Panc1 (cell line): ENCODE data around the gene MYOT. TPM values are rescaled to one million over a fixed set of nuclear protein-coding genes. Genes with fewer than 3 reads are reported as not detected.

Source experiments
- ATAC-seq: fragments of 200-7000 bp; cut with Tn5 transposase; 2 replicates; pipeline ENCODE4 v1.9.1; 2020; ENCODE audit warnings: mild to moderate bottlenecking, moderate library complexity
- BruUV-seq: library from RNA; stranded (reverse); fragments of 400-500 nt; replicated peaks from 2 replicates; lab custom pipeline; 2021; lab: Mats Ljungman, UMichigan
- CTCF ChIA-PET: fragments of 300-600 bp; sonication (Branson Sonifier 250); formaldehyde crosslinking; loops from one replicate; lab custom pipeline; 2022; ENCODE audit warnings: antibody characterized with exemption; lab: Charles Lee
- POLR2A ChIA-PET: fragments of 300-600 bp; sonication (Branson Sonifier 250); formaldehyde crosslinking; loops from one replicate; lab custom pipeline; 2022; ENCODE audit warnings: antibody characterized with exemption; lab: Charles Lee
- DNase-seq: peaks from one replicate; pipeline ENCODE4 v3.0.0-alpha.2; 2010; ENCODE audit warnings: low read depth, low spot score
- H3K27ac ChIP-seq: 2 replicates; pipeline ENCODE4 v1.5.1; 2011; ENCODE audit warnings: mild to moderate bottlenecking, low read length, inconsistent platforms
- H3K27me3 ChIP-seq: fragments of 200-500 bp; sonication (Bioruptor generic); 2 replicates; pipeline ENCODE4 v1.6.0; 2014; ENCODE audit warnings: low read length, inconsistent platforms; ENCODE audit not compliant: control insufficient read depth, insufficient read depth
- H3K36me3 ChIP-seq: fragments of 200-500 bp; sonication (Bioruptor generic); 2 replicates; pipeline ENCODE4 v1.5.1; 2014; ENCODE audit warnings: inconsistent platforms, mild to moderate bottlenecking, low read length, moderate library complexity; ENCODE audit not compliant: control insufficient read depth, insufficient read depth
- H3K4me1 ChIP-seq: 2 replicates; pipeline ENCODE4 v1.5.1; 2011; ENCODE audit warnings: inconsistent platforms, mild to moderate bottlenecking, low read length, moderate library complexity; ENCODE audit not compliant: control insufficient read depth, insufficient read depth
- H3K4me3 ChIP-seq, 2 experiments: 2 replicates each; pipeline ENCODE4 v1.5.1; 2011 to 2012; ENCODE audit warnings: low read depth in 2 of 2, low read length in 2 of 2, mild to moderate bottlenecking in 2 of 2, inconsistent platforms in 1 of 2, moderate library complexity in 1 of 2
- H3K9me3 ChIP-seq: fragments of 200-500 bp; sonication (Bioruptor generic); 2 replicates; pipeline ENCODE4 v1.5.1; 2014; ENCODE audit warnings: low read depth, mild to moderate bottlenecking, inconsistent platforms, low read length, moderate library complexity; ENCODE audit not compliant: control insufficient read depth, insufficient read depth
- CTCF ChIP-seq: fragments of 450-650 bp; IDR thresholded peaks from 2 replicates; pipeline ENCODE4 v1.5.1; 2017; ENCODE audit warnings: mild to moderate bottlenecking
- POLR2AphosphoS5 ChIP-seq: IDR thresholded peaks from 2 replicates; pipeline ENCODE4 v1.6.1; 2012; ENCODE audit warnings: mild to moderate bottlenecking, low read depth, low read length, moderate library complexity
- REST ChIP-seq, 2 experiments: IDR thresholded peaks; 2 replicates each; pipeline ENCODE4 v1.6.1; 2011 to 2012; ENCODE audit warnings: low read depth in 2 of 2, control low read depth in 1 of 2, low read length in 1 of 2, mild to moderate bottlenecking in 1 of 2, moderate library complexity in 1 of 2; ENCODE audit not compliant: insufficient read depth in 1 of 2
- SIN3A ChIP-seq: IDR thresholded peaks from 2 replicates; pipeline ENCODE4 v1.6.1; 2012; ENCODE audit warnings: low read depth, mild to moderate bottlenecking, low read length, moderate library complexity, borderline replicate concordance; ENCODE audit not compliant: insufficient read depth
- TCF7L2 ChIP-seq: IDR thresholded peaks from 2 replicates; pipeline ENCODE4 v1.6.1; 2011; ENCODE audit warnings: mild to moderate bottlenecking, low read depth, low read length, inconsistent platforms
- in situ Hi-C: cut with HindIII; loops from 2 replicates; pipeline ENCODE4 v1.10.0; 2016; ENCODE audit warnings: low sequenced_read_pairs, low pct_unique_long_range_greater_than_20kb
- intact Hi-C: fragments of 100-400 bp; cut with micrococcal nuclease; formaldehyde crosslinking; loops from one replicate; pipeline ENCODE4 v1.10.0; 2022; ENCODE audit not compliant: unreplicated experiment
- total RNA-seq: library from RNA; stranded (reverse); gene quantifications from one replicate; pipeline ENCODE4 v1.2.1, GENCODE V29; 2021; ENCODE audit not compliant: unreplicated experiment

Gene MYOT
- total RNA-seq, 1 experiment from 2014 or later: not detected

DNA sequence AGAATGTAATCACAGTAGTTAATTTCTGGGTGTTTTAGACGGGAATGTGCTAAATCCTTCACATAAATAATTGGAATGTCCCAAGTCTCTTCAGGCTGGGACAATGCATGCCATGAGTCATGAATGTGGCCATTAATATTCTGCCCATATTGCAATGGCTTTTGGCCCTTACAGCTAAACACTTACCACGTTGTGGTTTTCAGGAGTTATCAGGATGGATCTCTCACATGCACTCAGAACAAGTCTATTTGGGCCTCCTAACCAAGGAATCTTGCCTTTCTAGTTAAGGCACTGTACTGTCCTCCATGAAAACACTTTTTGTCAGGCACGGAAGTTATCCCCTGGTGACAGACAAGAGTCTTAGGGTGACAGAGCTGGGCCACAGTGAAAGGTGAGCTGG lies 54.3 kb downstream of the MYOT start:
- no peak for DNase-seq
- intact Hi-C loops (no loop called here), in situ Hi-C loops (no loop called here)
- CTCF ChIA-PET: no interaction called here
- H3K27me3 ChIP-seq: no peaks in the 10 kb centered on the region
- BruUV-seq: no TSS peak
- POLR2A ChIA-PET: no interaction called here
- no peaks in the 10 kb centered on the region for H3K4me1 ChIP-seq
- no peak overlapping the region for H3K27ac ChIP-seq
- TF ChIP-seq POLR2AphosphoS5 (no peak), TCF7L2 (no peak), REST (IDR thresholded peaks at IDR 0.05; ENCODE audit: insufficient read depth in 1 of 2, low read depth in 2 of 2, low read length in 1 of 2) (no peak), CTCF (no peak), SIN3A (no peak)
- no peak overlapping the region for H3K4me3 ChIP-seq
- no peak for ATAC-seq
- H3K36me3 ChIP-seq: no peaks in the 10 kb centered on the region; the same call in 1 of the 2 replicates
- no peaks in the 10 kb centered on the region for H3K9me3 ChIP-seq

DNA sequence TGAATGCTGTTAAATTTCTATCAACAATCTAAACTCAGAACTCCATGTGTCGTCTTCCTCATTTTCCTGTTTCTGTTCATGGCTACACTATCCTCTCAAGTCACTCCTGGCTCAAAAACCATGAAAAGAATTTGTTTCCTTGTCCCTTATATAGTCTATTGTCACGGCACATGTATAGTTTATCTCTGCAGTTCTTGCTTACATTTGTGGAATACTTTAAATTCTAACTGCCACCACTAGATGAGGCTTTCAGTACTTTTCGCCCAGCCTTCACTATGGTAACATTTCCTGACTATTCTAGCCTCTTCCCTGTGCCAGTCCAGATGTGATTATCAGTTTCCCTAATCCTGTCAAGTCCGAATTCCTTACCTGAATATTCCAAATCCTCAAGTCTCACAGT lies 56.2 kb downstream of the MYOT start:
- no peaks in the 10 kb centered on the region for H3K9me3 ChIP-seq
- no peaks in the 10 kb centered on the region for H3K27me3 ChIP-seq
- TF ChIP-seq SIN3A: no peak
- no peak for TF ChIP-seq REST (IDR thresholded peaks at IDR 0.05; ENCODE audit: insufficient read depth in 1 of 2, low read depth in 2 of 2, low read length in 1 of 2)
- TF ChIP-seq TCF7L2: no peak
- no peak for TF ChIP-seq CTCF
- TF ChIP-seq POLR2AphosphoS5: peak; percentile 5; the same call in 1 of the 2 replicates
- H3K4me3 ChIP-seq: no peak overlapping the region
- in situ Hi-C loops: no loop called here
- DNase-seq (no peak), ATAC-seq (peak; percentile 63; the same call in 1 of the 2 replicates)
- POLR2A ChIA-PET: no interaction called here
- H3K27ac ChIP-seq: no peak overlapping the region
- intact Hi-C loops: no loop called here
- BruUV-seq: TSS peak; percentile 44
- no peaks in the 10 kb centered on the region; the same call in 1 of the 2 replicates for H3K36me3 ChIP-seq
- no peaks in the 10 kb centered on the region for H3K4me1 ChIP-seq
- CTCF ChIA-PET: no interaction called here
